Stomach (tissue), 4 donors: ENCODE data around the gene PRPS2.

ENCODE experiments used
- EP300 ChIP-seq: sonication (generic); formaldehyde crosslinking; IDR thresholded peaks from one replicate; pipeline ENCODE4 v1.6.1; 2017; ENCODE audit warnings: antibody characterized with exemption
- POLR2A ChIP-seq, 4 donors: fragments of 450-650 bp; IDR thresholded peaks; one replicate each; pipeline ENCODE4 v1.6.1; 2016; ENCODE audit warnings: antibody characterized with exemption in 4 of 4, control low read depth in 2 of 4, mild to moderate bottlenecking in 1 of 4, moderate library complexity in 1 of 4
- POLR2AphosphoS5 ChIP-seq, 3 donors: sonication (generic); formaldehyde crosslinking; IDR thresholded peaks; one replicate each; pipeline ENCODE4 v1.6.1; 2016; ENCODE audit warnings: antibody characterized with exemption in 3 of 3
- TF ChIP-seq, protein P1 (sequence below), 7 experiments: fragments of 450-650 bp in 4 of 7; fragments of 200-600 bp in 3 of 7; sonication (generic) in 3 of 7; IDR thresholded peaks; one replicate each; pipeline ENCODE4 v1.5.1; 2016 to 2019; ENCODE audit warnings: antibody characterized with exemption in 7 of 7, control low read depth in 2 of 7, mild to moderate bottlenecking in 1 of 7

DNA sequence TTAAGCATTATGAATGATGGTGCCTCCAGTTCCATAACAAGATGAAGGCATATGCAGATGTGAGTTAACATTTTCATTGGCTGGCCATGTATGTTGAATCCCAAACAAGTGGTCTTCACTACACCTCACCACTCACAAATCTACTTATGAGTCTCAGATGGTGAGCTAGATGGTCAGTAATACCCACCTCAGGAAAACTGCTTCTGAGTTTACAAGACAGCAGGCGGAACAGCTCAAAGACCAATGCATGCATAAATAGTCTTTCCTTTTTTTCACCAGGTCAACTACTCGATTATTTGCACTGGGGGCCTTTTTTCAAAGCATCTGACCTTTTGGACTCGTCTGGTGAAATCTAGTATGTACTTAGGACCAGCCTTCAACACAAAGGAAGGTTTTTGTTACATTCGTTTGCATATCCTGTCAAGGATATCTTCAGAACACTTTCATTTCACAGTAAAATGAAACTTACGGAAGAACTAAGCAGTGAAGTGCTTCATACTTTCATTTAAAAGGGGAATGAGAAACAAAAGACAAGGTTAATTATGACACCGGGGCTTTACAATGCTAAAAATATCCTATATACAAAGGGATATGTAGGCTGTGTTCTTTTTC, 52.6 kb downstream of the PRPS2 start:
- TF ChIP-seq, protein P1, sequence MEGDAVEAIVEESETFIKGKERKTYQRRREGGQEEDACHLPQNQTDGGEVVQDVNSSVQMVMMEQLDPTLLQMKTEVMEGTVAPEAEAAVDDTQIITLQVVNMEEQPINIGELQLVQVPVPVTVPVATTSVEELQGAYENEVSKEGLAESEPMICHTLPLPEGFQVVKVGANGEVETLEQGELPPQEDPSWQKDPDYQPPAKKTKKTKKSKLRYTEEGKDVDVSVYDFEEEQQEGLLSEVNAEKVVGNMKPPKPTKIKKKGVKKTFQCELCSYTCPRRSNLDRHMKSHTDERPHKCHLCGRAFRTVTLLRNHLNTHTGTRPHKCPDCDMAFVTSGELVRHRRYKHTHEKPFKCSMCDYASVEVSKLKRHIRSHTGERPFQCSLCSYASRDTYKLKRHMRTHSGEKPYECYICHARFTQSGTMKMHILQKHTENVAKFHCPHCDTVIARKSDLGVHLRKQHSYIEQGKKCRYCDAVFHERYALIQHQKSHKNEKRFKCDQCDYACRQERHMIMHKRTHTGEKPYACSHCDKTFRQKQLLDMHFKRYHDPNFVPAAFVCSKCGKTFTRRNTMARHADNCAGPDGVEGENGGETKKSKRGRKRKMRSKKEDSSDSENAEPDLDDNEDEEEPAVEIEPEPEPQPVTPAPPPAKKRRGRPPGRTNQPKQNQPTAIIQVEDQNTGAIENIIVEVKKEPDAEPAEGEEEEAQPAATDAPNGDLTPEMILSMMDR (IDR thresholded peaks at IDR 0.05): no peak
- TF ChIP-seq EP300: no peak
- TF ChIP-seq POLR2AphosphoS5 (IDR thresholded peaks at IDR 0.05): no peak
- TF ChIP-seq POLR2A (IDR thresholded peaks at IDR 0.05): no peak
